Stimulated activated CD4-positive, alpha-beta T cell treated with anti-CD3 and anti-CD28 coated beads, Interleukin-4, amount 100 ng/mL, for 4 hours (primary cell): ENCODE results near the gene POP5.
"Not testable (repeated sequence)": the region's sequence is repeated elsewhere in the genome, so short reads cannot be mapped to it uniquely, and the experiment has no call there.

ENCODE experiments used
- DNase-seq, 2 experiments: peaks; one replicate each; pipeline ENCODE4 v3.0.0-alpha.2; 2020

The POP5 gene, protein sequence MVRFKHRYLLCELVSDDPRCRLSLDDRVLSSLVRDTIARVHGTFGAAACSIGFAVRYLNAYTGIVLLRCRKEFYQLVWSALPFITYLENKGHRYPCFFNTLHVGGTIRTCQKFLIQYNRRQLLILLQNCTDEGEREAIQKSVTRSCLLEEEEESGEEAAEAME

GRCh38 chr12:120580787-120581723 is at the start of gene POP5:
Gene POP5, minus strand, starts transcription at chr12:120581402. Its CDS starts 40 bp downstream, at chr12:120581362.
- DNase-seq: peak; percentile 87 to 91

GRCh38 chr12:120630104-120630892 is 49.1 kb upstream of the POP5 start:
- DNase-seq: no peak

- DNase-seq: no peak
Measured at GRCh38 chr12:120628919-120629318, 47.7 kb upstream of the POP5 start.

DNA sequence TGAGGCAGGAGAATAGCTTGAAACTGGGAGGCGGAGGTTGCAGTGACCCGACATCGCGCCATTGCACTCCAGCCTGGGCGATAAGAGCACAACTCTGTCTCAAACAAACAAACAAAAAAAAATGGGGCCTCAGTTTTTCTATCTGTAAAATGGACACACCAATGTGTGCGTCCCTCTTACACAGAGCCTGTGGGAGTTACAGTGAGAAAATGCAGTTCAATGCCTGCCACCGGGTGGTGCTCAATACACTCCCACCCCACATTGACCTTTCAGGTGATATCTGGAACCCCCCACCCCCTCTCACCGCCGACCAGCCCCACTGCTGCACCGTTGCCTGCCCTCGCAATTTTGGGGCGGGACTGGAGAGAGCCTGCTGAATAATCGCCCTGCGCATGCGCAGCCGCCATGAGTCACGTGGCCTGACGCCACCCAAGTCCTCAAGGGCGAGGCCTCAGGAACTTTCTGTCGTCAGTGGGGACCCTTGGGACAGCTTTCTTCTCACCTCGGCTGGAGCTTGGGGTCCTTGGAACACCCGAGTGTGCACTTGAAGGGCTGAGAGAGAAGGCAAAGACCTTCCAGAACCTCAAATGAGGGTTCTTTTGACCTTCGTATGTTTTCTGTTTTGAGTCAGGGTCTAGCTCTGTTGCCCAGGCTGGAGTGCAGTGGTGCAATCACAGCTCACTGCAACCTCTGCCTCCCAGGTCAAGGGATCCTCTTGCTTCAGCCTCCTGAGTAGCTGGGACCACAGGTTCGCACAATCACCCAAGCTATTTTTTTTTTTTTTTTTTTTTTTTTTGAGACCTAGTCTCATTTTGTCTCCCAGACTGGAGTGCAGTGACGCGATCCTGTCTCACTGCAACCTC is 44.6 kb upstream of the POP5 start:
- DNase-seq: peak; percentile 7 to 10

DNA sequence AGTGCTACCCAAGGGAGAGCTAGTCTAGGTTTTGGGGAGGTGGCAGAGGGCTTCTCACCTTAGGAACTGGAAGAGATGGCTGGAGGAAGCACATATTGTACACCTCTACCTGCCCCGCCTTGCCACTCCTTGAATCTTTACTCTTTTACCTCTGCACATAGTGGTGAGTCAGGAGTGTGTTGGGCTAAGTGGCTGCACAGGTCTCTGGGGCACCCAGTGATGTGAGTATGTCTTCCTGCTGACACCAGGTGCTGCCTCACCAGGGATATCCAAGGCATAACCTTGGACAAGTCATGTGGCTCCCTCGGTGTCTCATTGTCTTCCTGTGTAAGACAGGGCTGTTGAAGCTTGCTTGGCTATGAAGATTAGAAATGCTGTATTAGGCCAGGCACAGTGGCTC is 39.4 kb upstream of the POP5 start:
- no peak for DNase-seq

DNA sequence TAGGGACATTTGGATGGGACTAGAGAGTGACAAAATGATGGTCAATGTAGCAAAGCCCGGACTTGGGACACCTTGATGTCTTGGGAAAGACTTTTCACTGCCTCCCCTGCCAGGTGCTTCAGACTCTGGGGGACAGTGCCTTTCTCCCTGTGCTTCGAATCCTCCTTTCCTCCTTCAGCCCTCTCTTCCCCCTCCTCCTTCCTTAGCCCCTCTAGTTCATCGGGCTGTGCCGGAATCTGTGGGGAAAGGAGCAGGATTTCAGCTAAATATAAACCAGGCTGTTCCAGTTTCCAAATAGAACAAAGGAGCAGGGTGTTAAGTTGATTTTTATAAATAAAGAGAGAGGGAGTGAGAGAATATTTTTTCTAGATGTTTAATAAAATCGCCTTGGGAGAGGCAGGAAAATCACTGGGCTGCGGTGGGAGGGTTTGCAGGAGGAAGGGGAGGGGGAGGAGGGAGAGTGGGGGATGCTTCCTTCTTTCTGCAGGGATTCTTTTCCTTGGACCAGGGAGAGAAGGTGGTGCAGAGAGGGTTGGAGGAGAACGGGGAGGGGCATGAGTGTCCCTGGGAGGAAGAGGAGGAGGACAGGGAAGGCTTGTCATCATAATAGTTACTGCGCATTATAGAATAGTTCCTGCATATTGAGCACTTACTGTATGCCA is 37.9 kb upstream of the POP5 start:
- no peak for DNase-seq

- not testable (repeated sequence) for DNase-seq
Measured at GRCh38 chr12:120617767-120618166, 36.6 kb upstream of the POP5 start.

DNA sequence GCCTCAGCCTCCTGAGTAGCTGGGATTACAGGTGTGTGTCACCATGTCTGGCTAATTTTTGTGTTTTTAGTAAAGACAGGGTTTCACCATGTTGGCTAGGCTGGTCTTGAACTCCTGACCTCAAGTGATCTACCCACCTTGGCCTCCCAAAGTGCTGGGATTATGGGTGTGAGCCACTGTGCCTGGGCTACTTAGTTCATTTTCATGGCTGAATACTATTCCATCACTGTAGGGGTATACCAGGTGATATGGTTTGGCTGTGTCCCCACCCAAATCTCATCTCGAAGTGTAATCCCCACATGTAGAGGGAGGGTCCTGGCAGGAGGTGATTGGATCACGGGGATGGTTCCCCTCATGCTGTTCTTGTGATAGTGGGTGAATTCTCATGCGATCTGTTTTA is 36.0 kb upstream of the POP5 start:
- not testable (repeated sequence) for DNase-seq

DNA sequence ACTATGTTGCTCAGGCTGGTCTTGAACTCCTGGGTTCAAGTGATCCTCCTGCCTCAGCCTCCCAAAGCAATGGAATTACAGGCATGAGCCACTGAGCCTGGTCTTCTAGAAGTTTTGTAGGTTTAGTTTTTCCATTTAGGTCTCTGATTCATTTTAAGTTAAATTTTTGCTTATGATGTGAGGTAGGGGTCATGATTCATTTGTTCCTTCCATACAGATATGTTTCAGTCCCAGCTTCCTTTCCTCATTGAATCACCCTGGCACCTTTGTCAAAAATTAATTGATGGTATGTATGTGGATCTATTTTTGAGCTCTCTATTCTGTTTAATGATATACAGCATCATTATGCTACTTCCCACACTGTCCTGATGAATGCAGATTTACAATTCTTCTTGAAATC is 33.6 kb upstream of the POP5 start:
- no peak for DNase-seq

GRCh38 chr12:120611534-120611933 is 30.3 kb upstream of the POP5 start:
- not testable (repeated sequence) for DNase-seq

DNA sequence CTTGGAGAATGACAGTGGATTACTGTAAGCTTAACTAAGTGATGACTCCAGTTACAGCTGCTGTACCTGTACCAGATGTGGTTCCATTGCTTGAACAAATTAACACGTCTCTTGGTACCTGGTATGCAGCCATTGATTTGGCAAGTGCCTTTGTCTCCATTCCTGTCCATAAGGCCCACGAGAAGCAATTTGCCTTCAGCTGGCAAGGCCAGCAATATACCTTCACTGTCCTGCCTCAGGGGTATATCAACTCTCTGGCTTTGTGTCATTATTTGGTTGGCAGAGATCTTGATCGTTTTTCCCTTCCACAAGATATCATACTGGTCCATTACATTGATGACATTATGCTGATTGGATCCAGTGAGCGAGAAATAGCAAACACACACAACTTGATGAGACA is 29.4 kb upstream of the POP5 start:
- DNase-seq: no peak

DNA sequence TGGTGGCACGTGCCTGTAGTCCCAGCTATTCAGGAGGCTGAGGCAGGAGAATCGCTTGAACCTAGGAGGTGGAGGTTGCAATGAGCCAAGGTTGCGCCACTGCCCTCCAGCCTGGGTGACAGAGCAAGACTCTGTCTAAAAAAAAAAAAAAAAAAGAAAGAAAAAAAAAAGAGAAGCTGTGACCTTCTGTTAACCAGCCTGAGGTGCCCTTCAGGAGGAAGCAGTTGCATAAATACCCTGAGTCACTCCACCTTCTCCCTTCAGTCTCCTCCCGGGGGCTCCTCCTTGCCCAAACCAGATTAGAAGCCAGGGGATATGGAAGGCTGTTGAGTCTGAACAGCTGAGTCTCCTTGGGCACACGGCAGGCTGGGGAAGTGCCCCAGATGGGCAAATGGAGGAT is 21.2 kb upstream of the POP5 start:
- DNase-seq: not testable (repeated sequence)

- DNase-seq: no peak
Measured at GRCh38 chr12:120599672-120600552, 18.7 kb upstream of the POP5 start.

- no peak for DNase-seq
Measured at GRCh38 chr12:120598674-120599463, 17.7 kb upstream of the POP5 start.

DNA sequence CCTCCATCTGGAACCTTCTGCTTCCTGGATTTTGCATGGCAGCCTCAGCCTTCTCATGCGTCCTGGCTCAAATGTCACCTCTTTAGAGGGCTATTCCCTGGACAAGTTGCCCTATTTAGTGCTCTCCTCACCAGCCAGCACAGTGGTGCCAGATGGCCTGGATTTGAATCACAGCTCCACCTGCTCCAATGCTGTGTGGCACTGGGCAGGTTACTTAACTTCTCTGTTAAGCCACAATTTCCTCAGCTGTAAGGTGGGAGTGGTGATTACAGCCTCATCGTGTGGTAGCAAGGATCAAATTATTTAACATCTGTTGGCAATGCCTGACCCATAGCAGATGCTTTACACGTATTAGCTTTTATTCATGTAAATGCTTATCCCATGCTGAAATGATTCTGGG is 16.7 kb upstream of the POP5 start:
- no peak for DNase-seq

DNA sequence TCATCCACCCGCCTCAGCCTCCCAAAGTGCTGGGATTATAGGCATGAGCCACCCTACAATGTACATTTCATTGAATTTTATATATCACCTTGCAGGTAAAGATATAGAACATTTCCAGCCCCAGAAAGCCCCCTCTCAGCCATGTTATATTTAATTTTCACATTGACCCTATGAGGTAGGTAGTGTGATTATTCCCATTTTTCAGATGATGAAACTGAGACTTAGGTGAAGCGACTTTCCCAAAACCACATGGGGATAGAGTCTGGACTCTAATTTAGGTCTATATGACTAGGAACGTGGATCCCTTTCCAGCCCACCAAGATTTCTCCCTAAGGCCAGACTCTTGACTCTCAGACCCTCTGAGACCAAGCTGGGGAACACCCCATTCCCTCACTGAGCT is 15.7 kb upstream of the POP5 start:
- no peak for DNase-seq

DNA sequence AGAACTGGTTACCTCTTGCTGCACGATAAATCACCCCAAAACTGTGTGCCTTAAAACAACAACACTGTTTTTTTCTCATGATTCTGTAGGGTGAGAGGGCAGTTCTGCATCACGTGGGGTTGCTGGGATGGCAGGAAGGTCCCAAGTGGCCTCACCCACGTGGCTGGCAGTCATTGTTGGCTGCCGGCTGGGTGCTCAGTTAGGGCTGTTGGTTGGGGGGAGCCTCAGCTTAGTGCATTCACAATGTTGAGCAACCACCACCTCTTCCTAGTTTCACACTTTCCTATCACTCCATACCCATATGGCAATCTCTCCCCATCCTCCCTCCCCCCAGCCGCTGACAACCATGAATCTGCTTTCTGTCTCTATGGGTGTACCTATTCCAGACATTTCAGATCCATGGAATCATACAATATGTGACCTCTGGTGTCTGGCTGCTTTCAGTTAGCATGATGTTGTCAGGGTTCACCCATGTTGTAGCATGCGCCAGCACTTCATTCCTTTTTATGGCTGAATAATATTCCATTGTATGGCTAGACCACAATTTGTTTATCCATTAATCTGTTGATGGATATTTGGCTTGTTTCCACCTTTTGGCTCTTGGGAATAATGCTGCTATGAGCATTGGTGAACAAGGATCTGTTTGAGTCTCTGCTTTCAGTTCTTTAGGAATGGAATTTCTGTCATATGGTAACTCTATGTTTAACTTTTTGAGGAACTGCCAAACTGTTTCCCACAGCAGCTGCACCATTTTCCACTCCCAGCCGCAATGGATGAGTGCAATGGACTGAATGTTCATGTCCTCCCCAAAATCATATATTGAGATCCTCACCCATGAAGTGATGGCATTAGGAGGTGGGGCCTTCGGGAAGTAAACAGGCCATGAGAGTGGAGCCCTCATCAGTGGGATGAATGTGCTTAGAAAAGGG is 11.2 kb upstream of the POP5 start:
- DNase-seq: no peak

- DNase-seq: no peak
Measured at GRCh38 chr12:120590741-120591407, 9.7 kb upstream of the POP5 start.
